ENCODE data around the gene APBA2. TPM values are rescaled to one million over a fixed set of nuclear protein-coding genes. Genes with fewer than 3 reads are reported as not detected.

APBA2 gene
- total and polyA plus RNA-seq, 8 donors: 0.45 to 13.3 (median 2.0) TPM; not detected in 1

- no peak for DNase-seq
Measured at GRCh38 chr15:29107971-29108645, 222.3 kb downstream of the APBA2 start.

GRCh38 chr15:29109762-29110161 lies 224.0 kb downstream of the APBA2 start:
- Histone ChIP-seq H3K36me3 (no peaks in the 10 kb centered on the region), H3K27me3 (peaks cover 0 to 51% (median 5%) of the 10 kb centered on the region in 3 donors), H3K9me3 (no peaks in the 10 kb centered on the region), H3K4me3 (no peak overlapping the region), H3K4me1 (peaks cover 0 to 2% (median under 1%) of the 10 kb centered on the region in 4 donors), H3K27ac (no peak overlapping the region)
- TF ChIP-seq POLR2AphosphoS5 (IDR thresholded peaks at IDR 0.05) (no peak), POLR2A (IDR thresholded peaks at IDR 0.05) (no peak), CTCF (IDR thresholded peaks at IDR 0.05) (no peak), EP300 (IDR thresholded peaks at IDR 0.05) (no peak)
- DNase-seq: no peak
- intact Hi-C loops (cut with DNase I; ENCODE audit: low total_unique reads): no loop called here
- 67 to 90% (median 88%) methylated on average over 5 to 10 of the region's 10 CpGs for WGBS, 5 donors

More at GRCh38 chr15:29107971-29108645, 222.3 kb downstream of the APBA2 start:
- Histone ChIP-seq H3K36me3 (no peaks in the 10 kb centered on the region), H3K27me3 (peaks cover 0 to 48% (median 8%) of the 10 kb centered on the region in 3 donors), H3K4me1 (peaks cover 0 to 11% (median 7%) of the 10 kb centered on the region in 4 donors), H3K27ac (no peak overlapping the region), H3K9me3 (no peaks in the 10 kb centered on the region), H3K4me3 (no peak overlapping the region)
- intact Hi-C loops (cut with DNase I; ENCODE audit: low total_unique reads): no loop called here
- 77 to 81% (median 78%) methylated on average over 12 to 15 of the region's 15 CpGs for WGBS, 5 donors
- TF ChIP-seq POLR2AphosphoS5 (IDR thresholded peaks at IDR 0.05): no peak
- TF ChIP-seq CTCF (IDR thresholded peaks at IDR 0.05): no peak
- TF ChIP-seq POLR2A (IDR thresholded peaks at IDR 0.05): no peak
- TF ChIP-seq EP300 (IDR thresholded peaks at IDR 0.05): no peak

GRCh38 chr15:29110176-29110575 lies 224.4 kb downstream of the APBA2 start:
- H3K9me3 ChIP-seq: no peaks in the 10 kb centered on the region
- H3K36me3 ChIP-seq: no peaks in the 10 kb centered on the region
- 72 to 82% (median 75%) methylated on average over 5 of the region's 5 CpGs for WGBS, 5 donors
- TF ChIP-seq CTCF (IDR thresholded peaks at IDR 0.05) (no peak), POLR2AphosphoS5 (IDR thresholded peaks at IDR 0.05) (no peak), EP300 (IDR thresholded peaks at IDR 0.05) (no peak), POLR2A (IDR thresholded peaks at IDR 0.05) (no peak)
- intact Hi-C loops (cut with DNase I; ENCODE audit: low total_unique reads): no loop called here
- H3K27me3 ChIP-seq: peaks cover 0 to 56% (median 9%) of the 10 kb centered on the region in 3 donors
- H3K27ac ChIP-seq: no peak overlapping the region
- DNase-seq: no peak
- peaks cover 0 to 6% (median 4%) of the 10 kb centered on the region in 4 donors for H3K4me1 ChIP-seq
- no peak overlapping the region for H3K4me3 ChIP-seq

- intact Hi-C loops (cut with DNase I; ENCODE audit: low total_unique reads): no loop called here
- WGBS, 5 donors: 85 to 91% (median 87%) methylated on average over 9 of the region's 9 CpGs
- H3K9me3 ChIP-seq: no peaks in the 10 kb centered on the region
- DNase-seq: no peak
- H3K4me1 ChIP-seq: peaks cover 0 to 11% (median 8%) of the 10 kb centered on the region in 4 donors
- no peak overlapping the region for H3K27ac ChIP-seq
- H3K27me3 ChIP-seq: peaks cover 0 to 61% (median 14%) of the 10 kb centered on the region in 3 donors
- no peak overlapping the region for H3K4me3 ChIP-seq
- H3K36me3 ChIP-seq: no peaks in the 10 kb centered on the region
- TF ChIP-seq CTCF (IDR thresholded peaks at IDR 0.05): no peak
- no peak for TF ChIP-seq EP300 (IDR thresholded peaks at IDR 0.05)
Measured at GRCh38 chr15:29110733-29111132, 225.0 kb downstream of the APBA2 start.

Data from stomach (tissue), 9 donors.